Measurements from ENCODE around the gene MCM3AP. TPM values are rescaled to one million over a fixed set of nuclear protein-coding genes. Genes with fewer than 3 reads are reported as not detected.

MCM3AP gene
- total and polyA plus RNA-seq, 9 of the 15 experiments (the other 6 are each of a cell fraction or from before 2014, with no cell fraction given) = 6.5 to 179 (median 69.6) TPM

- TF ChIP-seq HMGN3 (IDR thresholded peaks at IDR 0.05; ENCODE audit: borderline replicate concordance, extremely low read depth, insufficient read length, low read depth, low read length) = no peak
- no peak for TF ChIP-seq HCFC1 (IDR thresholded peaks at IDR 0.05; ENCODE audit: low read depth, low read length)
- TF ChIP-seq PTBP1 (IDR thresholded peaks at IDR 0.05; ENCODE audit: low read depth, low read length) = no peak
- TF ChIP-seq MAZ (CRISPR knock-in tag; conservative IDR thresholded peaks at IDR 0.05 in 1 of 2, IDR thresholded peaks at IDR 0.05 in 1 of 2) = no peak
- TF ChIP-seq RNF2 (IDR thresholded peaks at IDR 0.05) = no peak
- TF ChIP-seq, protein P1, sequence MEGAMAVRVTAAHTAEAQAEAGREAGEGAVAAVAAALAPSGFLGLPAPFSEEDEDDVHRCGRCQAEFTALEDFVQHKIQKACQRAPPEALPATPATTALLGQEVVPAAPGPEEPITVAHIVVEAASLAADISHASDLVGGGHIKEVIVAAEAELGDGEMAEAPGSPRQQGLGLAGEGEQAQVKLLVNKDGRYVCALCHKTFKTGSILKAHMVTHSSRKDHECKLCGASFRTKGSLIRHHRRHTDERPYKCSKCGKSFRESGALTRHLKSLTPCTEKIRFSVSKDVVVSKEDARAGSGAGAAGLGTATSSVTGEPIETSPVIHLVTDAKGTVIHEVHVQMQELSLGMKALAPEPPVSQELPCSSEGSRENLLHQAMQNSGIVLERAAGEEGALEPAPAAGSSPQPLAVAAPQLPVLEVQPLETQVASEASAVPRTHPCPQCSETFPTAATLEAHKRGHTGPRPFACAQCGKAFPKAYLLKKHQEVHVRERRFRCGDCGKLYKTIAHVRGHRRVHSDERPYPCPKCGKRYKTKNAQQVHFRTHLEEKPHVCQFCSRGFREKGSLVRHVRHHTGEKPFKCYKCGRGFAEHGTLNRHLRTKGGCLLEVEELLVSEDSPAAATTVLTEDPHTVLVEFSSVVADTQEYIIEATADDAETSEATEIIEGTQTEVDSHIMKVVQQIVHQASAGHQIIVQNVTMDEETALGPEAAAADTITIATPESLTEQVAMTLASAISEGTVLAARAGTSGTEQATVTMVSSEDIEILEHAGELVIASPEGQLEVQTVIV (CRISPR knock-in tag; IDR thresholded peaks at IDR 0.05; ENCODE audit: borderline replicate concordance) = no peak
- no peak for TF ChIP-seq MAFG (tag; conservative IDR thresholded peaks at IDR 0.05)
- no peak for TF ChIP-seq CHD4 (IDR thresholded peaks at IDR 0.05; ENCODE audit: insufficient read depth, insufficient replicate concordance, low read depth, low read length, poor library complexity, severe bottlenecking)
- TF ChIP-seq, protein P2, sequence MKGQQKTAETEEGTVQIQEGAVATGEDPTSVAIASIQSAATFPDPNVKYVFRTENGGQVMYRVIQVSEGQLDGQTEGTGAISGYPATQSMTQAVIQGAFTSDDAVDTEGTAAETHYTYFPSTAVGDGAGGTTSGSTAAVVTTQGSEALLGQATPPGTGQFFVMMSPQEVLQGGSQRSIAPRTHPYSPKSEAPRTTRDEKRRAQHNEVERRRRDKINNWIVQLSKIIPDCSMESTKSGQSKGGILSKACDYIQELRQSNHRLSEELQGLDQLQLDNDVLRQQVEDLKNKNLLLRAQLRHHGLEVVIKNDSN (CRISPR knock-in tag; IDR thresholded peaks at IDR 0.05) = no peak
- TF ChIP-seq ZC3H8 (IDR thresholded peaks at IDR 0.05) = no peak
- Histone ChIP-seq H3K4me2 (ENCODE audit: insufficient read depth, low read length) (no peak overlapping the region), H3K27ac (ENCODE audit: extremely low read depth, low read depth, low read length) (no peak overlapping the region), H3K9ac (ENCODE audit: insufficient read depth in 1 of 2, low read depth in 2 of 2, low read length in 2 of 2) (no peak overlapping the region; a peak in 1 of 4 replicates), H3K79me2 (ENCODE audit: control insufficient read depth, insufficient read depth, low read length) (peaks cover 47% of the 10 kb centered on the region), H4K20me1 (replicated peaks; ENCODE audit: control insufficient read depth, insufficient read depth, low read length) (0 out of 2 replicates have a peak, but pooled peaks cover 2% of the 10 kb centered on the region), H3K36me3 (ENCODE audit: control insufficient read depth, insufficient read depth, low read length) (peaks cover 41% of the 10 kb centered on the region), H2AFZ (ENCODE audit: low read depth, low read length) (no peak overlapping the region), H3K4me3 (peak overlapping the region; percentile 74; the same call in 1 of the 2 replicates), H3K9me3 (replicated peaks; ENCODE audit: control insufficient read depth, insufficient read depth, low read depth, low read length) (peaks cover 13% of the 10 kb centered on the region; the same call in 1 of the 2 replicates), H3K4me1 (replicated peaks in 1 of 2; ENCODE audit: control insufficient read depth in 2 of 2, insufficient read depth in 2 of 2, low read length in 2 of 2) (peaks cover 18 to 23% of the 10 kb centered on the region in 2 experiments), H3K9me1 (ENCODE audit: control insufficient read depth, insufficient read depth, low read length) (peaks cover 3% of the 10 kb centered on the region), H3K27me3 (ENCODE audit: control insufficient read depth in 2 of 2, insufficient read depth in 2 of 2, low read length in 2 of 2) (no peaks in the 10 kb centered on the region)
- intact Hi-C loops (cut with micrococcal nuclease) (loop anchor here (5.0 to 10.0 kb wide), 2 partner anchors 143 to 170 kb away; partner anchors contain the start of gene DIP2A), in situ Hi-C loops (cut with MboI) (no loop called here)
- POLR2A ChIA-PET = no interaction called here
- ATAC-seq (no peak), DNase-seq (ENCODE audit: extremely low read depth in 1 of 4, low spot score in 3 of 4) (no peak), FAIRE-seq (no peak)
- no TSS peak for BruUV-seq (replicated peaks)
- CTCF ChIA-PET (ENCODE audit: low intra/inter-chr PET ratio) = no interaction called here
- WGBS (ENCODE audit: insufficient coverage, low coverage, missing lambda C conversion rate) = 89% methylated on average over 10 of the region's 10 CpGs
These were observed 2.1 kb upstream of the MCM3AP start for GRCh38 chr21:46287541-46287940.

Measured in K562 (cell line).